Thoracic aorta (tissue), 2 donors: ENCODE results near the gene ASPN. TPM values are rescaled to one million over a fixed set of nuclear protein-coding genes. Genes with fewer than 3 reads are reported as not detected.

Experiments used
- ATAC-seq: fragments of 150-250 bp; one replicate; pipeline ENCODE4 v1.8.0; 2017; ENCODE audit warnings: low read depth; ENCODE audit not compliant: insufficient number of reproducible peaks, low FRiP score
- DNase-seq: peaks from one replicate; pipeline ENCODE4 v3.0.0-alpha.2; 2020; ENCODE audit warnings: low spot score
- H3K27ac ChIP-seq, 2 donors: fragments of 200-600 bp; sonication (generic); 1 replicate in 1 of 2; 2 replicates in 1 of 2; pipeline ENCODE4 v1.5.1; 2016; ENCODE audit warnings: mild to moderate bottlenecking in 2 of 2, moderate library complexity in 2 of 2
- H3K27me3 ChIP-seq: fragments of 200-600 bp; sonication (generic); replicated peaks from 2 replicates; pipeline ENCODE4 v1.6.0; 2016; ENCODE audit warnings: mild to moderate bottlenecking; ENCODE audit not compliant: insufficient read depth
- H3K36me3 ChIP-seq: fragments of 200-600 bp; sonication (generic); one replicate; pipeline ENCODE4 v1.5.1; 2016
- H3K4me1 ChIP-seq, 2 donors: fragments of 200-600 bp; sonication (generic); 1 replicate in 1 of 2; 2 replicates in 1 of 2; pipeline versions ENCODE4 v1.5.1 to v1.6.0; 2016; ENCODE audit warnings: low read depth in 2 of 2, mild to moderate bottlenecking in 1 of 2; ENCODE audit not compliant: control insufficient read depth in 1 of 2
- H3K4me3 ChIP-seq: fragments of 200-600 bp; sonication (generic); 2 replicates; pipeline ENCODE4 v1.5.1; 2016; ENCODE audit warnings: mild to moderate bottlenecking
- H3K9me3 ChIP-seq: fragments of 200-600 bp; sonication (generic); 2 replicates; pipeline ENCODE4 v1.5.1; 2016
- total RNA-seq, 2 donors: library from RNA; depleted of rRNA; stranded (reverse); fragments of >200 nt; gene quantifications; one replicate each; pipeline versions ENCODE4 v1.1.0 to v1.2.3, GENCODE V29; 2016
- TF ChIP-seq, protein P1 (sequence below): fragments of 200-600 bp; sonication (generic); IDR thresholded peaks from one replicate; pipeline ENCODE4 v1.5.1; 2019; ENCODE audit warnings: antibody characterized with exemption

The ASPN gene
- total RNA-seq, 2 donors from 2014 or later = 110 to 122 TPM

DNA sequence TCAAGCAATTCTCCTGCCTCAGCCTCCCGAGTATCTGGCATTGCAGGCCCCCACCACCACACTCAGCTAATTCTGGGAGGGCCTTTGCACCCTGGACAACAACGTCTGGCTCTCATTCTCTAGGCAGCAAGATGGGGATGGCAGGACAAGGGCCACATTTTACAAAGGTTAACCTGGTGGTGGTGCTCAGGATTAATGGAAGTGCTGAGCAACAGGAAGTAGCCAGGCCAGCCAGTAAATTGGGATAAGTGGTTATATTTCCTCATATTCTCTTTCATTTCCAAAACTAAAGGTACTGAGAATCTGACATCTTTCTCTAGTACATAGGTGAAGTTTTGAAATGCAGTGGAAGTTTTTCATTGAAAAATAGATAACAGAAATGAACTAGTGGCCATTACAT, 24.7 kb upstream of the ASPN start:
- no peak for DNase-seq
- Histone ChIP-seq H3K27me3 (no peaks in the 10 kb centered on the region), H3K4me1 (peaks cover 36 to 78% of the 10 kb centered on the region in 2 donors), H3K4me3 (no peak overlapping the region), H3K9me3 (no peaks in the 10 kb centered on the region), H3K36me3 (no peaks in the 10 kb centered on the region), H3K27ac (peak overlapping the region; percentile 89 to 95)
- ATAC-seq = no peak
- TF ChIP-seq, protein P1, sequence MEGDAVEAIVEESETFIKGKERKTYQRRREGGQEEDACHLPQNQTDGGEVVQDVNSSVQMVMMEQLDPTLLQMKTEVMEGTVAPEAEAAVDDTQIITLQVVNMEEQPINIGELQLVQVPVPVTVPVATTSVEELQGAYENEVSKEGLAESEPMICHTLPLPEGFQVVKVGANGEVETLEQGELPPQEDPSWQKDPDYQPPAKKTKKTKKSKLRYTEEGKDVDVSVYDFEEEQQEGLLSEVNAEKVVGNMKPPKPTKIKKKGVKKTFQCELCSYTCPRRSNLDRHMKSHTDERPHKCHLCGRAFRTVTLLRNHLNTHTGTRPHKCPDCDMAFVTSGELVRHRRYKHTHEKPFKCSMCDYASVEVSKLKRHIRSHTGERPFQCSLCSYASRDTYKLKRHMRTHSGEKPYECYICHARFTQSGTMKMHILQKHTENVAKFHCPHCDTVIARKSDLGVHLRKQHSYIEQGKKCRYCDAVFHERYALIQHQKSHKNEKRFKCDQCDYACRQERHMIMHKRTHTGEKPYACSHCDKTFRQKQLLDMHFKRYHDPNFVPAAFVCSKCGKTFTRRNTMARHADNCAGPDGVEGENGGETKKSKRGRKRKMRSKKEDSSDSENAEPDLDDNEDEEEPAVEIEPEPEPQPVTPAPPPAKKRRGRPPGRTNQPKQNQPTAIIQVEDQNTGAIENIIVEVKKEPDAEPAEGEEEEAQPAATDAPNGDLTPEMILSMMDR = no peak

DNA sequence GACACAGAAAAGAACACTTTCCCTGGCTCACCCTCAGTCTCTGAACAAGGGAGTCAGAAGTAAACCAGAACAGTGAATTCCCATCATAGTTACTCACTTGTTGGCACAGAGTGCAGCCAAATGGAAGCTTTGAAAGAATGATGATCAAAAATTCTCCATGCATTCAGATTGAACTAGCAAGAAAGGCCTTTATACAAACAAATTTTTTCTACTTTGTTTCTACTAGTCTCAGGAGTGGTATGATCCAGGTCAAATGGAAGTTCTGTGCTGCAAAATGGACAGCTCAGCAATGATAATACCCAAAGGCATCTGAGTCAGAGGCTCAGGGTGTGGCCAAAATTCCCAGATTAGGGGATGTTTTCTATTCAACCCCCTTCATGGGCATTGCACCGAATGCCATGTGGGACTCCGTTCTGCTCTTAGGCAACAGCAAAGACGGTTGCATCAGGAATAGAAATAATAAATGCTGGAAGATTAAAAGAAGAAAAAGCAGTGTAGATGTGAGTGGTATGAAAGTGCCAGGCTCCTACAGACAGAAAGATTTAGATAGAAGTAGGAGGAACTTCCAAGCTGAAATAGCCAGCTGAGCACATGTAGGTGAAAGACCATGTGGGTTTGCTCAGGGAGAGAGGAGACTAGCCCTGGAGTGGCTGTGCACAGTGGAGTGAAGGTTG, 24.0 kb upstream of the ASPN start:
- H3K9me3 ChIP-seq = no peaks in the 10 kb centered on the region
- DNase-seq (peak; percentile 70), ATAC-seq (peak; percentile 75)
- peaks cover 42 to 79% of the 10 kb centered on the region in 2 donors for H3K4me1 ChIP-seq
- H3K27me3 ChIP-seq = no peaks in the 10 kb centered on the region
- H3K4me3 ChIP-seq = peak overlapping the region; percentile 11
- peak overlapping the region; percentile 89 to 95 for H3K27ac ChIP-seq
- TF ChIP-seq, protein P1 = no peak
- no peaks in the 10 kb centered on the region for H3K36me3 ChIP-seq

DNA sequence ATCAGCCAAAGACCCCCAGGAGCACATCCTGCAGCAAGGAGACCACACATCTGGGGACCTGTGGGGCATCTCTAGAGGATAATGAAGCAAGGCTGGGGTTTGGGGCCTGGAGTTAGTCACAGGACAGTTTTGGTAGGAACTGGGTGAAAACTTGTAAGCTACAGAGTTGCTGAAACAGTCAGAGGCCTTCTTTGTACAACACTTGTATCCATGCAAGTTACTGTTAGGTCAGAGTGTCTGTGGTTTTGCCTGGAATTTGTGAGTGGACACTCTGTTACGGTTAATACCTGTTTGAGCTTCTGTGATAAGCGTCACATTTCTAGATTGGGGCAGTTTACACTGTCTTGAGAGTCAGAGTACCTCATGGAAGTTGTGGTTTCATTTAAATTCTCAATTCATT, 22.6 kb upstream of the ASPN start:
- no peaks in the 10 kb centered on the region for H3K9me3 ChIP-seq
- peaks cover 45 to 88% of the 10 kb centered on the region in 2 donors for H3K4me1 ChIP-seq
- DNase-seq (no peak), ATAC-seq (no peak)
- H3K36me3 ChIP-seq = no peaks in the 10 kb centered on the region
- H3K27ac ChIP-seq = peak overlapping the region; percentile 89 to 95
- no peak overlapping the region for H3K4me3 ChIP-seq
- H3K27me3 ChIP-seq = no peaks in the 10 kb centered on the region
- TF ChIP-seq, protein P1 = no peak

DNA sequence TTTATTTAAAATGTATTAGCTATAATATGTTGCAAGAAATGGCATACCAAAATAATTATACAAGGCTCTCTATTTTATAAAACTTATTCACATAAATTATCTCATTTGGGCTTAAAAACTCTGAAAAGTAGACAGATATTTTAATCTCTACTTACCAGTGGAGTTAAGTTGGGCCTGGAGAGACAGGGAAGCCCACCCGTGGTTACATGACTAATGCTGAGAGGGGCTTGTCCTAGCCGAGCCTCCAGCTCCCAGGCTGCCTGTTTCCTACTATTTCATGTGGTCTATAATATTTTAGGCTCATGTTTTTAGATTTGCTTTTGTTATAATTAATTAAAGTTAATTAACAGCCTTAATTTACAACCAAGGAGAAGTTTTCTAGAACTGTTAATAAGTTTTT, 20.9 kb upstream of the ASPN start:
- Histone ChIP-seq H3K27me3 (no peaks in the 10 kb centered on the region), H3K9me3 (no peaks in the 10 kb centered on the region), H3K27ac (peak overlapping the region in 1 of 2 donors; percentile 70), H3K36me3 (no peaks in the 10 kb centered on the region), H3K4me1 (peaks cover 42 to 76% of the 10 kb centered on the region in 2 donors), H3K4me3 (no peak overlapping the region)
- no peak for ATAC-seq
- TF ChIP-seq, protein P1 = no peak
- DNase-seq = no peak

DNA sequence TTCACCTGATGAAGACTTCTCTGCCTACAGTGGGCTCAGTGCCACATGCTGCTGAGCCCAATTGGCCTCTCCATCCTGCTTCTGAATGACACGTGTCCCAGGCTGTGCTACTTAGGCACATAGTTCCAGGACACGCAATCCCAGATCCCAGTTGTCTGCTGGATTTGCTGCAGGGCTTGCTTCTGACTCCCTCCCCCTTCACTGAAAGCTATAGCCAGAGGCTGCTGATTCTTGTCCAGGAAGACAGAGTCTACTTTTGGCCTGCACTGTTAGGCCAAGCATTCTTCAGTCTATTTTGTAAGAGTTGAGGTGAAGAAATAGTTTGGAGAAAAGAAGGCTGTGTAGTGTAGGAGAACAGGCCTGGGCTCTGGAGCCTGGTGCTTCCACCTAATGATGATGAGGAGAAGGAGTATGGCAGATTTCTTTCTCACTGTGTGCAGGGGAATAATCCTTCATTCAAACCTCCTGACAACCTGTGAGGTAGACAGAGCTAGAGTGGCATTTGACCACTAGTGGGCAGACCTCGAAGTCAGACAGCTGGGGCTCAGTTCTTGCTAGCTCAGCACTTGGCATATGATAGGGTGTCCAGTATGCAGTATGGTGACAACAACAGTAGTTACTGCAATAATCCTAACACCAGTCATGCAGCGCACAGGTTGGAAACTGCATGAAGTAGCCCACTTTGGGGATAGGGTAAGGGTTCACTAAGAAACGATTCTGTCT, 19.5 kb upstream of the ASPN start:
- ATAC-seq (peak; percentile 70), DNase-seq (peak; percentile 25)
- H3K36me3 ChIP-seq = no peaks in the 10 kb centered on the region
- H3K27me3 ChIP-seq = no peaks in the 10 kb centered on the region
- H3K4me3 ChIP-seq = no peak overlapping the region
- TF ChIP-seq, protein P1 = peak; percentile 21
- H3K27ac ChIP-seq = peak overlapping the region; percentile 70 to 79
- no peaks in the 10 kb centered on the region for H3K9me3 ChIP-seq
- peaks cover 29 to 68% of the 10 kb centered on the region in 2 donors for H3K4me1 ChIP-seq
